ENCODE results near the gene RNF215.

DNA sequence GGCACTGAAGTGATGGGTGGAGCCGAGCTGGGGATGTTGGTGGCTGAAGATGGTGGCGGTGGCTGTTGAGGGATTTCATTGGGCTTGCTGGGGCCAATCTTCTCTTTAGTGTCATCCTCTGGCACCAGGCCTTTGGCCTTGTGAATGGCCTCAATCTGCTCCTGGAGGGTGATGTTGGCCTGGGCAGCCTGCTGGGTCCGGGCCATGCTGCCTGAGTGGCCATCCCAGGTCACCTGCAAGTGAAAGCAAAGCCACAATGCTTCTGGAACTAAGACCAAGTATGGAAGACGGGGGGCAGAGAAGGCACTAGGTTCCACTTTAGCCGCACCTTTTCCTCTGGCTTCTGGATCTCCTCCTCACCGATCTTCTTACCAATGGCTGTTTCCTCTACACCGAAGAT, 48.4 kb downstream of the RNF215 start:
- TF ChIP-seq, protein P1, sequence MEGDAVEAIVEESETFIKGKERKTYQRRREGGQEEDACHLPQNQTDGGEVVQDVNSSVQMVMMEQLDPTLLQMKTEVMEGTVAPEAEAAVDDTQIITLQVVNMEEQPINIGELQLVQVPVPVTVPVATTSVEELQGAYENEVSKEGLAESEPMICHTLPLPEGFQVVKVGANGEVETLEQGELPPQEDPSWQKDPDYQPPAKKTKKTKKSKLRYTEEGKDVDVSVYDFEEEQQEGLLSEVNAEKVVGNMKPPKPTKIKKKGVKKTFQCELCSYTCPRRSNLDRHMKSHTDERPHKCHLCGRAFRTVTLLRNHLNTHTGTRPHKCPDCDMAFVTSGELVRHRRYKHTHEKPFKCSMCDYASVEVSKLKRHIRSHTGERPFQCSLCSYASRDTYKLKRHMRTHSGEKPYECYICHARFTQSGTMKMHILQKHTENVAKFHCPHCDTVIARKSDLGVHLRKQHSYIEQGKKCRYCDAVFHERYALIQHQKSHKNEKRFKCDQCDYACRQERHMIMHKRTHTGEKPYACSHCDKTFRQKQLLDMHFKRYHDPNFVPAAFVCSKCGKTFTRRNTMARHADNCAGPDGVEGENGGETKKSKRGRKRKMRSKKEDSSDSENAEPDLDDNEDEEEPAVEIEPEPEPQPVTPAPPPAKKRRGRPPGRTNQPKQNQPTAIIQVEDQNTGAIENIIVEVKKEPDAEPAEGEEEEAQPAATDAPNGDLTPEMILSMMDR (IDR thresholded peaks at IDR 0.05; ENCODE audit: insufficient read depth, low read length, poor library complexity, severe bottlenecking) = no peak
- TF ChIP-seq EZH2phosphoT487 (conservative IDR thresholded peaks at IDR 0.05; ENCODE audit: low read length) = no peak

Measured in SU-DHL-6 (cell line).